C1 segment of cervical spinal cord (tissue), 14 donors: ENCODE measurements around the gene MRPL53.

Experiments used
- DNase-seq, 14 donors: peaks; one replicate each; lab custom pipeline; 2025; lab: John Stamatoyannopoulos, UW

MRPL53 gene

DNA sequence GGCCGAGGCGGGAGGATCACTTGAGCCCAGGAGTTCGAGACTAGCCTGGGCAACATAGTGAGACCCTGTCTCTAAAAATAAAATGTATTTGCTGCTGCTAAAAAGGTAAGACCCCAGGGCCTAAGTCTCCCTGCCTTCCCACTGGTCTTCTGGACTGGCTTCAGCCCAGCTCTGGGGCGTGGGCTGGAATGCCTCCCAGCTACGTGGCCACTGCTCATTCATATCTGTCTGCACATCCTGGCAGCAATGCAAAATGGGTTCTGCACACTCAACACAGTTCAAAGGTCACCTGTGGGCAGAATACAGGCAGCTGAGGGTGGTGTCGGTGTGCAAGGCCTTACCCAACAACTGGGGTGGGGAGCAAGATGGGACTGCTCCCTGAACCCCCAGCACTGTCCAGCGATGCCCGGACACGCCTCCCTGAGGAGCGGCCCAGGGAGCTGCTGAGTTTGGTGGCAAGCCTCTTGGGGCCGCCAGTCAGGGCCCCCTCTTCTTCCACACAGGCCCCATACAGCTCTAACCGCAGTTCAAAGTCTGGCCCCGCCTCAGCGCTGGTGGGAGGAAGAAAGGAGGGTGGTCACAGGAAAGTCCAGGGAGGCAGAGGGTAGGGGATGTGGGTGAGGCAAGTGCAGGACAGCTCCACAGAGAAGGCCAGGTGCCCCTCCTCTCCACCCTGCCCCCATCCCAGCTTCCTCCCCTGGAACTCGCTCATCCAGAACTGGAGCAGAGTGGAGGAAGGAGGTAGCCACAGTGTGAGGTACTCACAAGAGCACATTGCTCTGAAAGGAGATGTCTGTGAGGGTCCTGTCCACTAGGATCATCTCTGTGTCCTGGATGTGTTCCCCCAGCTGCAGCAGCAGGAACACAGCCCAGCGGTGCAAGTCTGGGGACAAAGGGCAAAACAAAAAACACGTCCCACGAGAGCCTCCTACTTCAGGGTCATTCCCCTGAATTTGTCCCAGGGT, 42.7 kb downstream of the MRPL53 start:
- DNase-seq = no peak

DNA sequence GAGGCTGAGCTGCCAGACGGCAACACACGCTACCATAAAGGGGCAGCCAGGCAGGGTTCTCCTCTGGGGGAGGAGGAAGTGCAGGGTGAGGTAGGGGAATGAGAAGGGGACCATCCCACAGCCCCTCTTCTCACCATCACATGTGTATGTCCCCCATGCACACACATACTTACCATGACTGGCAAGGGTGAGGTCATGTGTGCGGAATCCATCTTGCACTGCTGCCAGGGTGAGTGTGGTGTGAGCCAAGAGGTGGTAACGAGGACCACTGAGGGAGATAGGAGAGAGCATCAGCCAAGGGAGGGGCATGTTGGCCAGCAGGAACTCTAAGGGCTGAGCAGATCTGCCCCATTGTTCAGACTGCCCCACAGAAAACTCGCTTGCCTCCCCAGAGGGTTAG, 43.8 kb downstream of the MRPL53 start:
- no peak for DNase-seq

DNA sequence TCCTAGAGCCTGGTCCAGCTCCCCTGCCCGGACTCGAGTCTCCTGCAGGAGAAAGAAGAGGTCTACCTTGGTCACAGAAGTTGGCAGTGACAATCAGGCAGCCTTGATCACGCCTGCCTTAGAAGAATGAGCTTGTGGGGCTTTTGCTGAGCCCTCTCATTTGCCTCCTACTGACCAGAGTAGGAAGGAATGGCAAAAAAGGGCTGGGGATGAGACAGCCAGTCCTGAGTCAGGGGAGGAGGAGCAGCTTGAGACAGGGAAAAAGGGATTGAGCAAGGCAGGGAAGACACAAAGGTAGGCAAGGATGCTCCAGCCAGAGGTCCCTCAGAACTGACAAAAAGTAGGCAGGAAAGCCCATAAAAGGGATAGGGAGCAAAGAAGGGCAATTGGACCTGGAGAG, 44.9 kb downstream of the MRPL53 start:
- DNase-seq = no peak

DNA sequence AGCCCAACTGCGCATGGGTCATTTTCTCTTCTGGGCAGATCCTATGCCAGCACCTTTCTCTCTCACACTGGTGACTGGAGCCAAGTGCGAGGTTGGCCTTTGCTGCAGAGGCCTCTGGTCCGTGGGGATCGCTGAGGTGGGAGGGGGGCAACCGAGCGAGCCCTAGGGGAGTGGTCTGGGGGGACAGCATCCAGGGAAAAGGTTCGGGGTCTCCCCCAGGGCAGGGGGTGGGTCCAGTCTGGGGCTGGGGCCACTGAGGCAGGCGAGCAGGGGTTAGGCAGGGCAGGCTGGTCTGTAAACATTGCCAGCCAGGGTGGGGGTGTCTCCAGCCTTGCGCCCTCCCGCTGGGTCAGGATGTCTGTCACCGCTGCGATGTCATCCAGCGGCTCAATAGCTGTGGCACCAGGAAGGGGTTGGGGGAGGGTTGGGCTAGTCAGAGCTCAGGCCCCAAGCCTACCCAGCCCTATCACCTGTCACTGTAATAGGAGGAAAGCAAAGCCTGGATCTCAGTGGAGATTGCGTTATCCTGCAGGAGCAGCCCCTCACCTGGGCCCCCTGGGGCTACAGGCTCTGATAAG, 46.2 kb downstream of the MRPL53 start:
- DNase-seq = no peak

DNA sequence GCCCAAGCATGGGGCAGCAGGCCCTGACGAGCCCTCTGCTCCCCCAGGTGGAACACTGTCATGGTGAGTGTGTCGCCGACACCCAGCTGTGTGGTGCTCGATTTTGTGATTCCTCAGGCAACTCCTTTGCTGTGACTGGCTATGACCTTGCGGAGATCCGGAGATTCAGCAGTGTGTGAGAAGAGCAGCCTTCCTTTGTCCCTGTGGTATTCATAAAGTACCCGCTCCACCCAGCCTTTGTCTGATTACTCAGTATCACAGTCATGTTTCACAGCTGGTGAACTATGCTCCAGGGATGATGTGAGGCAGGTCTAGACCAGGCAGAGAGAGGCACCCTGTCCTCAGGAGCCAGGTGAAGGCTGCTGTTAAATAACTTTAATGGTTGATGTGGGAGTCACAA, 47.0 kb downstream of the MRPL53 start:
- no peak for DNase-seq

DNA sequence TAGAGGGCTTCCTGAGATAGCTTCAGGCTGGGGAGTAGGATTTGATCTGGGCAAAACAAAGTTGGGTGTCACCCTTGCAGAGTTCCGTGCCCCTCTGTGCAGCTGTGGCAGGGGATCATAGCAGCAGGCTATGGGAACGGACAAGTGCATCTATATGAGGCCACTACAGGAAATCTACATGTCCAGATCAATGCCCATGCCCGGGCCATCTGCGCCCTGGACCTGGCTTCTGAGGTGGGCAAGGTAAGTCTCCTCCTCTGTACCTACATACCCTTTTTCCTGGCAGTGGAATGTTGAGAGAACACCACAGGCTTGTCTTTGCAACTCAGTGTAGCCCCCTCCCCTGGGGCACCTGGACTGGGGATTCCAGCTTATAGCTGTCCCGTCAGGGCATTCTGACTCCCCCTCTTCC, 47.5 kb downstream of the MRPL53 start:
- no peak for DNase-seq

DNA sequence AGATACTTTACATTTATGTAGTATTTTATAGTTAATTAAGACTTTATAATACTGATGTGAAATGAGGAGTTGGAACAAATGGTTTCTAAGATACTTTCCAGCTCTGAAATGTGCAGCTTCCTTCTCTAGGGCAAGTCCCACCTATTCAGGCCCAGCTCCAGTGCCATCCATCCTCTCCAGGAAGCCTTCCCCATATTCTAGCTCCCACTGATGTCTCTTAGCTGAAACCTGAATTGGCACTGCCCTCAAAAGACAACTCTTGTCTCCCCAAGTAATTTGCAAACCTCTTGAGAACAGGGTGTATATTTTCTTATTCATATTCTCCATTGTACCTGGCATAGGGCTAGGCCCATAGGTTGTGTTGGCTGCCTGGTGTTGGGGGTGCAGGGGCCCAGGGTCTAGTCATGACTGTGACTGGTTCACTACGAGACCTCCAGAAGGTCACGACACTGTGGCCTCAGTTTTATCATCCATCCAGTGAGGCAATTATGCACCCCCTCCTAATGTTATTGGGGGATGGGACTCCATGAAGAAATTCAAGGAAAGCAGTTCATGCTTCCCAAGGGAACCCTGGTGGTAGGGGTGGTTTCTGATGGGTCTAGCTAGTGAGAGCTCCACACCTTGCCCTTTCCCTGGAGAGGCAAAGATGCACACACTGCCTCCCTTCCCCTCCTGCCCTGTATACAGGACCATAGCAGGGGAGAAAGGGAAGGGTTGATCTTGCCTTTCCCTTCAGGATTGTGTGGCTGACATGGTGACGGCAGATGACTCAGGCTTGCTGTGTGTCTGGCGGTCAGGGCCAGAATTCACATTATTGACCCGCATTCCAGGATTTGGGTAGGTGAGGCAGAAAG, 48.1 kb downstream of the MRPL53 start:
- no peak for DNase-seq

DNA sequence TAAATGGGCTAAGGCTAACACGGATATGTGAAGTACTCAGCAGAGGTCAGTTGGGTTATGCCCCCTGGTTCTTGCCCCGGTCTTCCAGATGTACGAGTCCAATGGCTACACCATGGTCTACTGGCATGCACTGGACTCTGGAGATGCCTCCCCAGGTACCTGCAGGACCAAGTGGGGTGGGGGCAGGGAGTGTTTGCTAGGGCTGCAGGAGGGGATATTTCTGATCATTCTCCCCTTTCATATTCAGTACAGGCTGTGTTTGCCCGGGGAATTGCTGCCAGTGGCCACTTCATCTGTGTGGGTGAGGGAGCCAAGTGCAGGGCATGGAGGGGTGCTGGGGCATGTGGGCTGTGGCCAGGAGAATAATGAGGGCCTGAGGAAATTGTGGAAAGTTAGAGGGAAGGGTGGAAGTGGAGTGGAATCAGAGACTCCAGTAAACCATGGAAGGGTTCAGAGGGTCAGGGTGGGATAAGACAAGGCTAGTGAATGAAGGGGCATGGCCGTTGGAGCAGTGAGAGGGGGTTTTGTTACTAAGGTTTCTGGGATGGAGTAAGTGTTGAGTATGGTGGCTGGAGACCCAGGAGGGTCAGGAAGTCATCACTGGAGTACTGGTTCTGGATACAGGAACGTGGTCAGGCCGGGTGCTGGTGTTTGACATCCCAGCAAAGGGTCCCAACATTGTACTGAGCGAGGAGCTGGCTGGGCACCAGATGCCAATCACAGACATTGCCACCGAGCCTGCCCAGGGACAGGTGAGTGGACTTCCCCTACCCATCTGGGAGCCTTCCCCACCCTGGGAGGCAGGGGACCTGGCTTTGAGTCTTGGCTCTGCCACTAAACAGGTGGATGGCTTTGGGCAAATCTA, 49.0 kb downstream of the MRPL53 start:
- no peak for DNase-seq
